GM23338 (cell line): Measurements from ENCODE around the gene NOX5. TPM values are rescaled to one million over a fixed set of nuclear protein-coding genes. Genes with fewer than 3 reads are reported as not detected.

ENCODE experiments used
- ATAC-seq: fragments of 200-7000 bp; cut with Tn5 transposase; 3 replicates; pipeline ENCODE4 v1.9.1; 2020
- DNase-seq: peaks from one replicate; pipeline ENCODE4 v3.0.0-alpha.2; 2015; ENCODE audit warnings: low spot score
- H2AFZ ChIP-seq: fragments of 200-600 bp; sonication (generic); 2 replicates; pipeline ENCODE4 v1.8.0; 2016; ENCODE audit warnings: antibody characterized with exemption, mild to moderate bottlenecking, moderate library complexity
- H3F3A ChIP-seq: fragments of 200-600 bp; sonication (generic); replicated peaks from 2 replicates; pipeline ENCODE4 v1.8.0; 2017; ENCODE audit warnings: antibody characterized with exemption, mixed run types, low read depth
- H3K27ac ChIP-seq: fragments of 200-600 bp; sonication (generic); 2 replicates; pipeline ENCODE4 v1.6.1; 2016; ENCODE audit warnings: low read depth
- H3K27me3 ChIP-seq: fragments of 200-600 bp; sonication (generic); 2 replicates; pipeline ENCODE4 v1.8.0; 2016; ENCODE audit warnings: mild to moderate bottlenecking, mixed run types, moderate library complexity; ENCODE audit not compliant: insufficient read depth
- H3K36me3 ChIP-seq: fragments of 200-600 bp; sonication (generic); 2 replicates; pipeline ENCODE4 v1.8.0; 2016; ENCODE audit warnings: mild to moderate bottlenecking; ENCODE audit not compliant: insufficient read depth
- H3K4me1 ChIP-seq: fragments of 200-600 bp; sonication (generic); 2 replicates; pipeline ENCODE4 v1.8.0; 2016; ENCODE audit warnings: mild to moderate bottlenecking, moderate library complexity; ENCODE audit not compliant: insufficient read depth
- H3K4me2 ChIP-seq: fragments of 200-600 bp; sonication (generic); 2 replicates; pipeline ENCODE4 v1.7.1; 2017; ENCODE audit warnings: mixed run types
- H3K4me3 ChIP-seq: fragments of 200-600 bp; sonication (generic); 2 replicates; pipeline ENCODE4 v1.6.1; 2016; ENCODE audit warnings: mixed run types
- H3K79me2 ChIP-seq: fragments of 200-600 bp; sonication (generic); replicated peaks from 2 replicates; pipeline ENCODE4 v1.8.0; 2017; ENCODE audit warnings: mild to moderate bottlenecking; ENCODE audit not compliant: insufficient read depth
- H3K9me2 ChIP-seq: fragments of 200-600 bp; sonication (generic); 2 replicates; pipeline ENCODE4 v1.8.0; 2017; ENCODE audit not compliant: insufficient read depth
- H4K20me1 ChIP-seq: fragments of 200-600 bp; sonication (generic); replicated peaks from 2 replicates; pipeline ENCODE4 v1.8.0; 2017; ENCODE audit warnings: mild to moderate bottlenecking; ENCODE audit not compliant: insufficient read depth
- H3K27ac Mint-ChIP-seq: 2 replicates; pipeline ENCODE4 v1.8.0; 2020; ENCODE audit warnings: inconsistent platforms, mild to moderate bottlenecking, moderate library complexity, mixed read lengths
- H3K27me3 Mint-ChIP-seq: 3 replicates; pipeline ENCODE4 v1.8.0; 2022; ENCODE audit warnings: low read depth, mild to moderate bottlenecking, moderate library complexity, mixed read lengths, inconsistent platforms; ENCODE audit not compliant: insufficient read depth, poor library complexity
- H3K36me3 Mint-ChIP-seq: 3 replicates; pipeline ENCODE4 v1.8.0; 2021; ENCODE audit warnings: low read depth, mild to moderate bottlenecking, inconsistent platforms, moderate library complexity, mixed read lengths
- H3K4me1 Mint-ChIP-seq: 3 replicates; pipeline ENCODE4 v1.8.0; 2020; ENCODE audit warnings: mild to moderate bottlenecking, inconsistent platforms, mixed read lengths
- H3K4me3 Mint-ChIP-seq: 3 replicates; pipeline ENCODE4 v1.8.0; 2021; ENCODE audit warnings: moderate library complexity, mild to moderate bottlenecking, inconsistent platforms, mixed read lengths
- H3K9me3 Mint-ChIP-seq: 3 replicates; pipeline ENCODE4 v1.8.0; 2020; ENCODE audit warnings: moderate library complexity, mild to moderate bottlenecking, inconsistent platforms, mixed read lengths
- CREB1 ChIP-seq: fragments of 250-450 bp; sonication (Bioruptor Pico); IDR thresholded peaks from 2 replicates; pipeline ENCODE4 v1.5.0; 2020; ENCODE audit warnings: low read depth, mild to moderate bottlenecking, moderate library complexity
- CTCF ChIP-seq, 2 experiments: fragments of 200-600 bp in 1 of 2; sonication (generic) in 1 of 2; conservative IDR thresholded peaks; 2 replicates each; pipeline versions ENCODE4 v1.5.1 to v1.6.1; 2016 to 2017; ENCODE audit warnings: antibody characterized with exemption in 2 of 2, low read depth in 2 of 2, mild to moderate bottlenecking in 2 of 2, moderate library complexity in 1 of 2
- ETS1 ChIP-seq: IDR thresholded peaks from 2 replicates; pipeline ENCODE4 v1.6.1; 2016; ENCODE audit warnings: antibody characterized with exemption
- EZH2 ChIP-seq: fragments of 200-600 bp; sonication (generic); IDR thresholded peaks from one replicate; pipeline ENCODE4 v1.8.0; 2017; ENCODE audit warnings: antibody characterized with exemption, mild to moderate bottlenecking, low read depth; ENCODE audit not compliant: unreplicated experiment
- EZH2phosphoT487 ChIP-seq: fragments of 200-600 bp; sonication (generic); IDR thresholded peaks from one replicate; pipeline ENCODE4 v1.8.1; 2018; ENCODE audit warnings: antibody characterized with exemption; ENCODE audit not compliant: unreplicated experiment
- JUNB ChIP-seq: IDR thresholded peaks from one replicate; pipeline ENCODE4 v1.6.1; 2016; ENCODE audit warnings: antibody characterized with exemption; ENCODE audit not compliant: unreplicated experiment
- NANOG ChIP-seq: IDR thresholded peaks from 2 replicates; pipeline ENCODE4 v1.6.1; 2016; ENCODE audit warnings: antibody characterized with exemption, borderline replicate concordance
- POLR2AphosphoS5 ChIP-seq: IDR thresholded peaks from 2 replicates; pipeline ENCODE4 v1.6.1; 2016; ENCODE audit warnings: antibody characterized with exemption, low read depth
- REST ChIP-seq: IDR thresholded peaks from one replicate; pipeline ENCODE4 v1.6.1; 2018; ENCODE audit warnings: antibody characterized with exemption; ENCODE audit not compliant: unreplicated experiment
- STAT1 ChIP-seq: IDR thresholded peaks from one replicate; pipeline ENCODE4 v1.6.1; 2016; ENCODE audit warnings: antibody characterized with exemption; ENCODE audit not compliant: unreplicated experiment
- ZNF114 ChIP-seq: fragments of 250-450 bp; sonication (Bioruptor Pico); IDR thresholded peaks from 2 replicates; pipeline ENCODE4 v1.5.0; 2020; ENCODE audit warnings: mild to moderate bottlenecking, moderate library complexity
- ZNF331 ChIP-seq: fragments of 250-450 bp; sonication (Bioruptor Pico); IDR thresholded peaks from 2 replicates; pipeline ENCODE4 v1.5.0; 2020; ENCODE audit warnings: low read depth, mild to moderate bottlenecking, moderate library complexity
- polyA plus RNA-seq: library from polyadenylated mRNA; unstranded; fragments of >200 nt; fragmentation: Nextera tagmentation; extraction: Ambion mirVana; gene quantifications from 2 replicates; pipeline ENCODE4 v1.2.1, GENCODE V29; 2016
- total RNA-seq: library from RNA; depleted of rRNA; stranded (reverse); fragments of >200 nt; shearing (Covaris generic); gene quantifications from 2 replicates; pipeline ENCODE4 v1.2.3, GENCODE V29; 2014
- TF ChIP-seq, protein P1 (sequence below): fragments of 250-450 bp; sonication (Bioruptor Pico); IDR thresholded peaks from 2 replicates; pipeline ENCODE4 v1.5.0; 2020; ENCODE audit warnings: mild to moderate bottlenecking, moderate library complexity

NOX5 gene
- total and polyA plus RNA-seq, 2 experiments from 2014 or later, result 0.03 TPM; not detected in 1

GRCh38 chr15:69011641-69012040 lies 2.9 kb upstream of the NOX5 start:
- Histone ChIP-seq H3K9me2 (no peaks in the 10 kb centered on the region), H3K4me1 (no peaks in the 10 kb centered on the region), H3F3A (no peaks in the 10 kb centered on the region), H4K20me1 (no peaks in the 10 kb centered on the region), H3K36me3 (peaks cover 9% of the 10 kb centered on the region), H3K4me2 (no peak overlapping the region), H3K79me2 (no peaks in the 10 kb centered on the region), H3K27ac (no peak overlapping the region), H3K4me3 (no peak overlapping the region), H3K27me3 (no peaks in the 10 kb centered on the region), H2AFZ (no peak overlapping the region)
- Mint-ChIP-seq H3K9me3 (peaks cover 17% of the 10 kb centered on the region), H3K27me3 (peaks cover 3% of the 10 kb centered on the region), H3K27ac (no peak overlapping the region), H3K4me1 (peaks cover 5% of the 10 kb centered on the region; the same call in 1 of the 3 replicates), H3K4me3 (no peak overlapping the region), H3K36me3 (peaks cover 8% of the 10 kb centered on the region)
- DNase-seq (no peak), ATAC-seq (no peak)
- no peak for TF ChIP-seq CTCF (conservative IDR thresholded peaks at IDR 0.05; ENCODE audit: low read depth in 2 of 2)
- TF ChIP-seq ZNF114 (CRISPR knock-in tag), result no peak
- TF ChIP-seq ETS1, result no peak
- TF ChIP-seq, protein P1, sequence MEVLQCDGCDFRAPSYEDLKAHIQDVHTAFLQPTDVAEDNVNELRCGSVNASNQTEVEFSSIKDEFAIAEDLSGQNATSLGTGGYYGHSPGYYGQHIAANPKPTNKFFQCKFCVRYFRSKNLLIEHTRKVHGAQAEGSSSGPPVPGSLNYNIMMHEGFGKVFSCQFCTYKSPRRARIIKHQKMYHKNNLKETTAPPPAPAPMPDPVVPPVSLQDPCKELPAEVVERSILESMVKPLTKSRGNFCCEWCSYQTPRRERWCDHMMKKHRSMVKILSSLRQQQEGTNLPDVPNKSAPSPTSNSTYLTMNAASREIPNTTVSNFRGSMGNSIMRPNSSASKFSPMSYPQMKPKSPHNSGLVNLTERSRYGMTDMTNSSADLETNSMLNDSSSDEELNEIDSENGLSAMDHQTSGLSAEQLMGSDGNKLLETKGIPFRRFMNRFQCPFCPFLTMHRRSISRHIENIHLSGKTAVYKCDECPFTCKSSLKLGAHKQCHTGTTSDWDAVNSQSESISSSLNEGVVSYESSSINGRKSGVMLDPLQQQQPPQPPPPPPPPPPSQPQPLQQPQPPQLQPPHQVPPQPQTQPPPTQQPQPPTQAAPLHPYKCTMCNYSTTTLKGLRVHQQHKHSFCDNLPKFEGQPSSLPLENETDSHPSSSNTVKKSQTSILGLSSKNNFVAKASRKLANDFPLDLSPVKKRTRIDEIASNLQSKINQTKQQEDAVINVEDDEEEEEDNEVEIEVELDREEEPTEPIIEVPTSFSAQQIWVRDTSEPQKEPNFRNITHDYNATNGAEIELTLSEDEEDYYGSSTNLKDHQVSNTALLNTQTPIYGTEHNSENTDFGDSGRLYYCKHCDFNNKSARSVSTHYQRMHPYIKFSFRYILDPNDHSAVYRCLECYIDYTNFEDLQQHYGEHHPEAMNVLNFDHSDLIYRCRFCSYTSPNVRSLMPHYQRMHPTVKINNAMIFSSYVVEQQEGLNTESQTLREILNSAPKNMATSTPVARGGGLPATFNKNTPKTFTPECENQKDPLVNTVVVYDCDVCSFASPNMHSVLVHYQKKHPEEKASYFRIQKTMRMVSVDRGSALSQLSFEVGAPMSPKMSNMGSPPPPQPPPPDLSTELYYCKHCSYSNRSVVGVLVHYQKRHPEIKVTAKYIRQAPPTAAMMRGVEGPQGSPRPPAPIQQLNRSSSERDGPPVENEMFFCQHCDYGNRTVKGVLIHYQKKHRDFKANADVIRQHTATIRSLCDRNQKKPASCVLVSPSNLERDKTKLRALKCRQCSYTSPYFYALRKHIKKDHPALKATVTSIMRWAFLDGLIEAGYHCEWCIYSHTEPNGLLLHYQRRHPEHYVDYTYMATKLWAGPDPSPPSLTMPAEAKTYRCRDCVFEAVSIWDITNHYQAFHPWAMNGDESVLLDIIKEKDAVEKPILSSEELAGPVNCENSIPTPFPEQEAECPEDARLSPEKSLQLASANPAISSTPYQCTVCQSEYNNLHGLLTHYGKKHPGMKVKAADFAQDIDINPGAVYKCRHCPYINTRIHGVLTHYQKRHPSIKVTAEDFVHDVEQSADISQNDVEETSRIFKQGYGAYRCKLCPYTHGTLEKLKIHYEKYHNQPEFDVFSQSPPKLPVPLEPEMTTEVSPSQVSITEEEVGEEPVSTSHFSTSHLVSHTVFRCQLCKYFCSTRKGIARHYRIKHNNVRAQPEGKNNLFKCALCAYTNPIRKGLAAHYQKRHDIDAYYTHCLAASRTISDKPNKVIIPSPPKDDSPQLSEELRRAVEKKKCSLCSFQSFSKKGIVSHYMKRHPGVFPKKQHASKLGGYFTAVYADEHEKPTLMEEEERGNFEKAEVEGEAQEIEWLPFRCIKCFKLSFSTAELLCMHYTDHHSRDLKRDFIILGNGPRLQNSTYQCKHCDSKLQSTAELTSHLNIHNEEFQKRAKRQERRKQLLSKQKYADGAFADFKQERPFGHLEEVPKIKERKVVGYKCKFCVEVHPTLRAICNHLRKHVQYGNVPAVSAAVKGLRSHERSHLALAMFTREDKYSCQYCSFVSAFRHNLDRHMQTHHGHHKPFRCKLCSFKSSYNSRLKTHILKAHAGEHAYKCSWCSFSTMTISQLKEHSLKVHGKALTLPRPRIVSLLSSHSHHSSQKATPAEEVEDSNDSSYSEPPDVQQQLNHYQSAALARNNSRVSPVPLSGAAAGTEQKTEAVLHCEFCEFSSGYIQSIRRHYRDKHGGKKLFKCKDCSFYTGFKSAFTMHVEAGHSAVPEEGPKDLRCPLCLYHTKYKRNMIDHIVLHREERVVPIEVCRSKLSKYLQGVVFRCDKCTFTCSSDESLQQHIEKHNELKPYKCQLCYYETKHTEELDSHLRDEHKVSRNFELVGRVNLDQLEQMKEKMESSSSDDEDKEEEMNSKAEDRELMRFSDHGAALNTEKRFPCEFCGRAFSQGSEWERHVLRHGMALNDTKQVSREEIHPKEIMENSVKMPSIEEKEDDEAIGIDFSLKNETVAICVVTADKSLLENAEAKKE, result no peak
- no peak for TF ChIP-seq POLR2AphosphoS5
- TF ChIP-seq STAT1, result no peak
- no peak for TF ChIP-seq EZH2
- TF ChIP-seq JUNB, result no peak
- TF ChIP-seq EZH2phosphoT487, result no peak
- TF ChIP-seq ZNF331 (CRISPR knock-in tag), result no peak
- no peak for TF ChIP-seq NANOG
- no peak for TF ChIP-seq REST
- TF ChIP-seq CREB1 (CRISPR knock-in tag), result no peak
